ENCODE measurements around the gene CDC20.

DNA sequence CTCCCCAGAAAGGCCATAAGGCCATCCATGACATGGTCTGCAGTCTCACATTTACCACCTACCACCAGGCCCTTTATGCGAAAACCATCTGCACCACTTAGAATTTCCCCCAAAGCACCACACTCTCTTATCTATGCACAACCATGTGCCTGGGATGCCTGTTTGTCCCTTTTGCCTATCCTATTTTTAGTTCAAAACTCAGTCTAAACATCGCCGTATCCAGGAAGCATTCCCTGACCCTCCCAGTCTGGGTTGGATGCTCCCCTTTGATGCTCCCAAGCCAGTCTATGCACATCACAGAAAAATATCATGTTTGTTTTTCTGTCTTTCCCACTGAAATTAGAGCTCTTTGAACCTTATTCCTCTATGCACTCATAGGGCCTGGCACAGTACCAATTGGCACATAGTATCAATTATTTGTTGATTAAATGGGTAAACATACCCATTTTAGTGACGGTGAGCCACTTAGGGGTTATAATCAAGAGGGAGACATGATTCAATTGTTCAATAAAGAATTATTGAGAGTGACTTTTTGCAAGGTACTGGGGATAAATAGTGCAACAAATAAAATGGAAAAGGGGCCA is 14.4 kb upstream of the CDC20 start:
- TF ChIP-seq, protein P1, sequence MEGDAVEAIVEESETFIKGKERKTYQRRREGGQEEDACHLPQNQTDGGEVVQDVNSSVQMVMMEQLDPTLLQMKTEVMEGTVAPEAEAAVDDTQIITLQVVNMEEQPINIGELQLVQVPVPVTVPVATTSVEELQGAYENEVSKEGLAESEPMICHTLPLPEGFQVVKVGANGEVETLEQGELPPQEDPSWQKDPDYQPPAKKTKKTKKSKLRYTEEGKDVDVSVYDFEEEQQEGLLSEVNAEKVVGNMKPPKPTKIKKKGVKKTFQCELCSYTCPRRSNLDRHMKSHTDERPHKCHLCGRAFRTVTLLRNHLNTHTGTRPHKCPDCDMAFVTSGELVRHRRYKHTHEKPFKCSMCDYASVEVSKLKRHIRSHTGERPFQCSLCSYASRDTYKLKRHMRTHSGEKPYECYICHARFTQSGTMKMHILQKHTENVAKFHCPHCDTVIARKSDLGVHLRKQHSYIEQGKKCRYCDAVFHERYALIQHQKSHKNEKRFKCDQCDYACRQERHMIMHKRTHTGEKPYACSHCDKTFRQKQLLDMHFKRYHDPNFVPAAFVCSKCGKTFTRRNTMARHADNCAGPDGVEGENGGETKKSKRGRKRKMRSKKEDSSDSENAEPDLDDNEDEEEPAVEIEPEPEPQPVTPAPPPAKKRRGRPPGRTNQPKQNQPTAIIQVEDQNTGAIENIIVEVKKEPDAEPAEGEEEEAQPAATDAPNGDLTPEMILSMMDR (IDR thresholded peaks at IDR 0.05; ENCODE audit: low read depth, low read length), result no peak
- TF ChIP-seq EZH2phosphoT487 (IDR thresholded peaks at IDR 0.05; ENCODE audit: low read depth), result no peak

Measured in OCI-LY3 (cell line).